Lower lobe of right lung (tissue), 2 donors: Measurements from ENCODE around the gene PSMD7. TPM values are rescaled to one million over a fixed set of nuclear protein-coding genes. Genes with fewer than 3 reads are reported as not detected.

Source experiments
- ATAC-seq, 2 donors: fragments of 200-7000 bp; cut with Tn5 transposase; one replicate each; pipeline ENCODE4 v1.9.1; 2020 to 2022; ENCODE audit warnings: mild to moderate bottlenecking in 2 of 2, moderate library complexity in 2 of 2
- DNase-seq: peaks from one replicate; pipeline ENCODE4 v3.0.0-alpha.2; 2020
- H3K27ac ChIP-seq: fragments of 200-600 bp; one replicate; pipeline ENCODE4 v1.8.0; 2022
- H3K27me3 ChIP-seq: fragments of 200-600 bp; one replicate; pipeline ENCODE4 v1.8.0; 2022; ENCODE audit warnings: low read depth
- H3K36me3 ChIP-seq: fragments of 200-600 bp; one replicate; pipeline ENCODE4 v1.8.0; 2022; ENCODE audit warnings: mild to moderate bottlenecking
- H3K4me1 ChIP-seq: fragments of 200-600 bp; one replicate; pipeline ENCODE4 v1.8.0; 2022
- H3K4me3 ChIP-seq: fragments of 200-600 bp; one replicate; pipeline ENCODE4 v1.8.0; 2022; ENCODE audit warnings: mild to moderate bottlenecking
- H3K9me3 ChIP-seq: fragments of 200-600 bp; one replicate; pipeline ENCODE4 v1.8.0; 2022
- CTCF ChIP-seq: fragments of 200-600 bp; IDR thresholded peaks from one replicate; pipeline ENCODE4 v1.8.0; 2022; ENCODE audit warnings: antibody characterized with exemption, mild to moderate bottlenecking
- intact Hi-C: fragments of 100-400 bp; cut with DNase I; formaldehyde crosslinking; loops from one replicate; pipeline ENCODE4 v1.11.0; 2022
- total RNA-seq: library from RNA; stranded (reverse); fragmentation: NEBNext Ultra II Directional; extraction: Animal tissue kit (Norgen Biotek cat#: 25700); gene quantifications from one replicate; pipeline ENCODE4 v1.2.1, GENCODE V29; 2021
- donor health status: DM: no; HTN: yes; CAD: no; lungs with severe emphysema.

PSMD7 gene
- total RNA-seq, 1 donor from 2014 or later, result 59.0 TPM

GRCh38 chr16:74257061-74257460, 39.6 kb upstream of the PSMD7 start:
- Histone ChIP-seq H3K27me3 (no peaks in the 10 kb centered on the region), H3K27ac (no peak overlapping the region), H3K4me1 (no peaks in the 10 kb centered on the region), H3K36me3 (no peaks in the 10 kb centered on the region), H3K4me3 (no peak overlapping the region), H3K9me3 (no peaks in the 10 kb centered on the region)
- intact Hi-C loops, result no loop called here
- no peak for ATAC-seq
- TF ChIP-seq CTCF, result no peak
- DNase-seq, result no peak

GRCh38 chr16:74261068-74261467, 35.5 kb upstream of the PSMD7 start:
- DNase-seq (no peak), ATAC-seq (no peak)
- Histone ChIP-seq H3K27me3 (peaks cover 5% of the 10 kb centered on the region), H3K27ac (no peak overlapping the region), H3K9me3 (no peaks in the 10 kb centered on the region), H3K4me3 (no peak overlapping the region), H3K36me3 (no peaks in the 10 kb centered on the region), H3K4me1 (no peaks in the 10 kb centered on the region)
- intact Hi-C loops, result no loop called here
- no peak for TF ChIP-seq CTCF

- Histone ChIP-seq H3K4me3 (no peak overlapping the region), H3K36me3 (no peaks in the 10 kb centered on the region), H3K27me3 (peaks cover 5% of the 10 kb centered on the region), H3K27ac (no peak overlapping the region), H3K4me1 (no peaks in the 10 kb centered on the region), H3K9me3 (no peaks in the 10 kb centered on the region)
- DNase-seq (no peak), ATAC-seq (no peak)
- no peak for TF ChIP-seq CTCF
- intact Hi-C loops, result no loop called here
Measured at GRCh38 chr16:74264811-74265210, 31.8 kb upstream of the PSMD7 start.

GRCh38 chr16:74268372-74268782, 28.2 kb upstream of the PSMD7 start:
- no peak overlapping the region for H3K4me3 ChIP-seq
- no peak for TF ChIP-seq CTCF
- no peaks in the 10 kb centered on the region for H3K36me3 ChIP-seq
- peaks cover 3% of the 10 kb centered on the region for H3K27me3 ChIP-seq
- H3K27ac ChIP-seq, result no peak overlapping the region
- no peak for DNase-seq
- intact Hi-C loops, result no loop called here
- no peaks in the 10 kb centered on the region for H3K4me1 ChIP-seq
- H3K9me3 ChIP-seq, result no peaks in the 10 kb centered on the region
- ATAC-seq, result no peak

- H3K9me3 ChIP-seq, result no peaks in the 10 kb centered on the region
- no peak for TF ChIP-seq CTCF
- intact Hi-C loops, result no loop called here
- no peak overlapping the region for H3K27ac ChIP-seq
- ATAC-seq (no peak), DNase-seq (no peak)
- H3K27me3 ChIP-seq, result no peaks in the 10 kb centered on the region
- H3K36me3 ChIP-seq, result no peaks in the 10 kb centered on the region
- H3K4me3 ChIP-seq, result no peak overlapping the region
- H3K4me1 ChIP-seq, result no peaks in the 10 kb centered on the region
Measured at GRCh38 chr16:74271872-74272271, 24.7 kb upstream of the PSMD7 start.

GRCh38 chr16:74275031-74275636, 21.5 kb upstream of the PSMD7 start:
- no peaks in the 10 kb centered on the region for H3K4me1 ChIP-seq
- peak; percentile 20 for TF ChIP-seq CTCF
- no peaks in the 10 kb centered on the region for H3K9me3 ChIP-seq
- no peak for DNase-seq
- H3K36me3 ChIP-seq, result no peaks in the 10 kb centered on the region
- no peak for ATAC-seq
- H3K27ac ChIP-seq, result no peak overlapping the region
- intact Hi-C loops, result no loop called here
- no peak overlapping the region for H3K4me3 ChIP-seq
- H3K27me3 ChIP-seq, result peaks cover 4% of the 10 kb centered on the region
